NB4 (cell line): ENCODE data around the gene RPTOR.

Source experiments
- DNase-seq: peaks from one replicate; pipeline ENCODE4 v3.0.0; 2010; ENCODE audit warnings: low read depth
- H3K4me3 ChIP-seq: one replicate; pipeline ENCODE4 v1.5.1; 2011; ENCODE audit warnings: mild to moderate bottlenecking, low read depth, low read length, moderate library complexity
- MYC ChIP-seq: IDR thresholded peaks from 2 replicates; pipeline ENCODE4 v1.6.1; 2011; ENCODE audit warnings: low read depth, low read length
- POLR2A ChIP-seq: IDR thresholded peaks from 2 replicates; pipeline ENCODE4 v1.6.1; 2011; ENCODE audit warnings: mild to moderate bottlenecking; ENCODE audit not compliant: insufficient read length; ENCODE audit errors: extremely low read depth
- TF ChIP-seq, protein P1 (sequence below): IDR thresholded peaks from one replicate; pipeline ENCODE4 v1.5.1; 2012; ENCODE audit warnings: low read depth, low read length
- TF ChIP-seq, protein P2 (sequence below): IDR thresholded peaks from 2 replicates; pipeline ENCODE4 v1.6.1; 2011; ENCODE audit warnings: low read depth, low read length

Gene RPTOR, protein sequence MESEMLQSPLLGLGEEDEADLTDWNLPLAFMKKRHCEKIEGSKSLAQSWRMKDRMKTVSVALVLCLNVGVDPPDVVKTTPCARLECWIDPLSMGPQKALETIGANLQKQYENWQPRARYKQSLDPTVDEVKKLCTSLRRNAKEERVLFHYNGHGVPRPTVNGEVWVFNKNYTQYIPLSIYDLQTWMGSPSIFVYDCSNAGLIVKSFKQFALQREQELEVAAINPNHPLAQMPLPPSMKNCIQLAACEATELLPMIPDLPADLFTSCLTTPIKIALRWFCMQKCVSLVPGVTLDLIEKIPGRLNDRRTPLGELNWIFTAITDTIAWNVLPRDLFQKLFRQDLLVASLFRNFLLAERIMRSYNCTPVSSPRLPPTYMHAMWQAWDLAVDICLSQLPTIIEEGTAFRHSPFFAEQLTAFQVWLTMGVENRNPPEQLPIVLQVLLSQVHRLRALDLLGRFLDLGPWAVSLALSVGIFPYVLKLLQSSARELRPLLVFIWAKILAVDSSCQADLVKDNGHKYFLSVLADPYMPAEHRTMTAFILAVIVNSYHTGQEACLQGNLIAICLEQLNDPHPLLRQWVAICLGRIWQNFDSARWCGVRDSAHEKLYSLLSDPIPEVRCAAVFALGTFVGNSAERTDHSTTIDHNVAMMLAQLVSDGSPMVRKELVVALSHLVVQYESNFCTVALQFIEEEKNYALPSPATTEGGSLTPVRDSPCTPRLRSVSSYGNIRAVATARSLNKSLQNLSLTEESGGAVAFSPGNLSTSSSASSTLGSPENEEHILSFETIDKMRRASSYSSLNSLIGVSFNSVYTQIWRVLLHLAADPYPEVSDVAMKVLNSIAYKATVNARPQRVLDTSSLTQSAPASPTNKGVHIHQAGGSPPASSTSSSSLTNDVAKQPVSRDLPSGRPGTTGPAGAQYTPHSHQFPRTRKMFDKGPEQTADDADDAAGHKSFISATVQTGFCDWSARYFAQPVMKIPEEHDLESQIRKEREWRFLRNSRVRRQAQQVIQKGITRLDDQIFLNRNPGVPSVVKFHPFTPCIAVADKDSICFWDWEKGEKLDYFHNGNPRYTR (N-terminal part only)

DNA sequence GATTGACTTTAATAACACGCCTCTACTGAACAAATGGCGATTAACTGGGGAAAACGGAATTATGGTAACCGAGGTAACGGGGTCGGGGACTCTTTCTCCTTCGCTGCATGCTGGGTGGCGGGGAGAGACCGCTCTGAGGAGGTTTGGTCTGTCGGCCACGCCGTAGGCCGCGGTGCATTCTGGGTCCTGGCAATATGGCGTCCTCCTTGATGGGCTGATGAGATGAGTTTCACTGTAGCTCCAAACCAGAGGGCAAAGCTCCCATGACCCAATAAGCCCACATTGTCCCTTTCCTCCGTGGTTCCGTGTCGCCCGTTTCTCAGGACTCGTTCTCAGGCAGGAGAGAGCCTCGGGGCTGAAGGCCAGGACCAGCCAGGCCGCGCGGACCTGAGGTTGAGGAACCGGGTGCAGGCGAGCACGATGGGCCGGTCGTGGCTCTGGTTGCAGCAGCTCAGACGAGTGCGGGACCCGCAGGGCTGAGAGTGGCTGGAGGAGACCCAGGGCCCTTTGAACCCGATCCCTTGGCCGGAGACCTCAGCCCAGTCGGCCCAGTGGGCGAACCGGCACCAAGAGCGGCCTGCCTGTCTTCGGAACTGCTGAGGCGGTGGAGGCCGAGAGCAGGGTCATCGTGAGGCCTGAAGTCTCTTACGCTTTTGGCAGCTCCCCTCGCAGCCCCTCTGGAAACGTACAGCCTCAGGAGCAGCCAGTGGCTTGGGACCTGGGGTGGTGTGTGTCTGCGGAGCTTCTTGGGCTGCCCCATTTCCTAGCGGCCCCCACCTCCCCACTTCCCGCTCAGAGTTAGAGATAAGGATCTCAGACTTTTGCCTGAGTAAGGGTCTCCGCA is at the start of gene RPTOR:
Gene RPTOR, plus strand, starts transcription at position 184 of the 844 bp plus-strand sequence. CDS start 792 bp downstream, outside the sequence.
- H3K4me3 ChIP-seq: peak within 1 kb of the TSS; percentile 90
- TF ChIP-seq MYC (peak; percentile 90), POLR2A (peak; percentile 82)
- TF ChIP-seq, protein P1, sequence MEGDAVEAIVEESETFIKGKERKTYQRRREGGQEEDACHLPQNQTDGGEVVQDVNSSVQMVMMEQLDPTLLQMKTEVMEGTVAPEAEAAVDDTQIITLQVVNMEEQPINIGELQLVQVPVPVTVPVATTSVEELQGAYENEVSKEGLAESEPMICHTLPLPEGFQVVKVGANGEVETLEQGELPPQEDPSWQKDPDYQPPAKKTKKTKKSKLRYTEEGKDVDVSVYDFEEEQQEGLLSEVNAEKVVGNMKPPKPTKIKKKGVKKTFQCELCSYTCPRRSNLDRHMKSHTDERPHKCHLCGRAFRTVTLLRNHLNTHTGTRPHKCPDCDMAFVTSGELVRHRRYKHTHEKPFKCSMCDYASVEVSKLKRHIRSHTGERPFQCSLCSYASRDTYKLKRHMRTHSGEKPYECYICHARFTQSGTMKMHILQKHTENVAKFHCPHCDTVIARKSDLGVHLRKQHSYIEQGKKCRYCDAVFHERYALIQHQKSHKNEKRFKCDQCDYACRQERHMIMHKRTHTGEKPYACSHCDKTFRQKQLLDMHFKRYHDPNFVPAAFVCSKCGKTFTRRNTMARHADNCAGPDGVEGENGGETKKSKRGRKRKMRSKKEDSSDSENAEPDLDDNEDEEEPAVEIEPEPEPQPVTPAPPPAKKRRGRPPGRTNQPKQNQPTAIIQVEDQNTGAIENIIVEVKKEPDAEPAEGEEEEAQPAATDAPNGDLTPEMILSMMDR: no peak
- TF ChIP-seq, protein P2, sequence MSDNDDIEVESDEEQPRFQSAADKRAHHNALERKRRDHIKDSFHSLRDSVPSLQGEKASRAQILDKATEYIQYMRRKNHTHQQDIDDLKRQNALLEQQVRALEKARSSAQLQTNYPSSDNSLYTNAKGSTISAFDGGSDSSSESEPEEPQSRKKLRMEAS: peak; percentile 84

DNA sequence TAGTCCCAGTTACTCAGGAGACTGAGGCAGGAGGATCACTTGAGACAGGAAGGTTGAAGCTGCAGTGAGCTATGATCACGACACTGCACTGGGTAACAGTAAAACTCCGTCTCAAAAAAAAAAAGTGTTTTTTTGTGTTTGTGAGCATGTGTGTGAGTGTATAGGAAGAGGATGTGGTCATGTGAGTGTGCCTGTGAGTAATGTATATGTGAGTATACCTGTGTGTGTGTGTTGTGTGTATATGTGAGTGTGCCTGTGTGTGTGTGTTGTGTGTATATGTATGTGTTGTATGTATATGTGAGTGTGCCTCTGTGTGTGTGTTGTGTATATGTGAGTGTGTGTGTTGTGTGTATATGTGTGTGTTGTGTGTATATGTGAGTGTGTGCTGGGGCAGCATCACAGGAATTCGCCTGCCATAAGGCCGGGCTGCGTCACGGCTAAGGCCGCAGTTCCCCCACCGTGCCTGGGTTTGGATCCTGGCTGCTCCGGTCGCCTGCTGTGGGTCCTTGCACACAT is 46.9 kb upstream of the RPTOR start:
- TF ChIP-seq, protein P1: no peak
- TF ChIP-seq MYC (no peak), POLR2A (no peak)
- TF ChIP-seq, protein P2: no peak
- no peak overlapping the region for H3K4me3 ChIP-seq
- no peak for DNase-seq

More for the DNA sequence above, at the start of gene RPTOR:
- peak; percentile 93 for DNase-seq

DNA sequence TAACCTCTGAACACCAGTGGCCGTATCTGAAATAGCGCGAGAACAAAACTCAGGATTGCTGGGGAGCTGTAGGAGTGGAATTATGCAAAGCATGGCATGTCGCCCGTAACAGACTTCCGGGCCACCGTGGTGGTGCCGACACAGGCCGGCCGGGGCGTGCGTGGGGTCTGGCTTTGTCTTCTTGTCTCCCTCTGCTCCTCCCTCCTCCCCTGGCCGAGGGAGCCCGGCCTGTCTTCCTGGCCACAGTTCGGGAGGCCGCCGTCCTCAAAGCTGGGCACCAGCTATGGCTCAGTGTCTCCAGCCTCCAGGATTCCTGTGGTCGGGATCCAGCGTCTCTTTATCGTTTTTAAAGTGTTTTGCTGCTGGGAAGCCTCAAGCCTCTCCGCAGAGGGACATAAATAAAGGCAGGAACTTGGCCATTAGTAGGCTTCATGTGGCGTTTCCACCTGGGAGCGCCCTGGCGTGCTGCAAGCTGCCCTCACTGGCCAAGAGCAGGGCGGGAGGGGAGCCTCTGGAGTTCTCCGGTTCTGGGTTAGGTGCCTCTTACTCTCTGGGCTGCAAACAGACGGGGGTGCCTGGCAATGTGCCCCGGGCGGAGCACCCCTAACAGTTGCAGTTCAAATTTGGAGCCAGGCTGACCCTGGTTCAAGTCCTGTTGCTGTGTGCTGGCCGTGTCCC is 46.3 kb upstream of the RPTOR start:
- no peak for DNase-seq
- TF ChIP-seq, protein P2: no peak
- no peak for TF ChIP-seq MYC
- TF ChIP-seq, protein P1: no peak
- TF ChIP-seq POLR2A: no peak
- no peak overlapping the region for H3K4me3 ChIP-seq

DNA sequence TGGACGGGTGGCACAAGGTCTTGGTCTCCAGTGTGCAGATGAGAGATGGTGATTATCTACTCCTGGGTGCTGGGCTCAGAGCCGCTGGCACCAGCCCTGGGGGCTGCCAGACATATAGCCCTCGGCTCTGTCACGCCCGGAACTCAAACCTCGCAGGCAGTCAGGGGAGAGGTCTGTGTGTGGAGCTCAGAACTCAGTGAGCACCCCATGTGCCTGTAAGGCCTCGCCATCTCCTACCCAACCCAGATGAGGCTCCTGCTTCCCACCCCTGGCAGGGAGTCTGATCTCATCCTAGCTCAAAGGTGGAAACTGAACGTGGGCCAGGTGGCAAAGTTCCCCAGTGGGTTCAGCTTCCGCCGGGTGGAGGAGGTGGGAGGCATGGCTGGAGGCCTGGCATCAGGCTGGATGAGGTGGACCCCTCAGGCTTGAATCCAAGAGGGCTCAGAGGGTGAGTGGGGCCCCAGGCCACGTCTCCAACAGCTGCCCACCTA is 45.7 kb upstream of the RPTOR start:
- DNase-seq: no peak
- TF ChIP-seq MYC (no peak), POLR2A (no peak)
- TF ChIP-seq, protein P1: no peak
- TF ChIP-seq, protein P2: no peak
- no peak overlapping the region for H3K4me3 ChIP-seq
